Measurements from ENCODE around the gene CA5A.
"Not testable (repeated sequence)": the region's sequence is repeated elsewhere in the genome, so short reads cannot be mapped to it uniquely, and the experiment has no call there.

Gene CA5A

DNA sequence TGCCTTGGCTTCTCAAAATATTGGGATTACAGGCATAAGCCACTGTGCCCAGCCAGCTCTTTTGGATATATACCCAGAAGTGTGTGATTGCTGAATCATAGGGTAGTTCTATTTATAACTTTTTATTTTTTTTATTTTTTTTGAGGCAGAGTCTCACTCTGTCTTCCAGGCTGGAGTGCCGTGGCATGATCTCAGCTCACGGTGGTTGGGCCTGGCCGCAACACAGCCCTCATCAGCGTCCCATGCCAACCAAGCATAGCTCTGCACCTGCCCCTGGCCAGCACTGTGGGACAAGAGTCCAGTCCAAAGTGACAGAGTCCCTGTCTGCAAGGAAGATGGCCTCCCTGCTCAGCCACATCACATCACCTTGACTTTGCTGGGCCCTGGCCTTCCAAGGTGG lies 42.3 kb downstream of the CA5A start:
- not testable (repeated sequence) for DNase-seq (ENCODE audit: low read depth)

GRCh38 chr16:87891764-87892163 lies 44.6 kb downstream of the CA5A start:
- no peak for DNase-seq (ENCODE audit: low read depth)

- DNase-seq (ENCODE audit: low read depth) = not testable (repeated sequence)
Measured at GRCh38 chr16:87889762-87890161, 46.6 kb downstream of the CA5A start.

DNA sequence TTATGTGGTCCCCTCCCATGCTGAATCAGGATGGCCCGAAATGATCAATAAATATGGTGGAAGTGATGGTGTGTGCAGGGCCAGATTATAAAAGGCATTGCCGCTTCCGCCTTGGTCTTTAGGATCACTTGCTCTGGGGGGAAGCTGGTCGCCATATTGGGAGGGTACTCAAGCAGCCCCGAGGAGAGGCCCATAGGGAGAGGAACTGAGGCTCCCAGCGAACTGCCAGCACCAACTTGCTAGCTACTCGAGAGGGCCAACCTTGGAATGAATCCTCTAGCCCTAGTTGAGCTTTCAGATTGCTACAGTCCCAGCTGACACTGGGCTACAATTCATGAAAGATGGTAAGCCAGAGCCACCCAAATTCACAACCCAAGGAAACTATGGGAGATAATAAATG lies 48.0 kb downstream of the CA5A start:
- not testable (repeated sequence) for DNase-seq (ENCODE audit: low read depth)

DNA sequence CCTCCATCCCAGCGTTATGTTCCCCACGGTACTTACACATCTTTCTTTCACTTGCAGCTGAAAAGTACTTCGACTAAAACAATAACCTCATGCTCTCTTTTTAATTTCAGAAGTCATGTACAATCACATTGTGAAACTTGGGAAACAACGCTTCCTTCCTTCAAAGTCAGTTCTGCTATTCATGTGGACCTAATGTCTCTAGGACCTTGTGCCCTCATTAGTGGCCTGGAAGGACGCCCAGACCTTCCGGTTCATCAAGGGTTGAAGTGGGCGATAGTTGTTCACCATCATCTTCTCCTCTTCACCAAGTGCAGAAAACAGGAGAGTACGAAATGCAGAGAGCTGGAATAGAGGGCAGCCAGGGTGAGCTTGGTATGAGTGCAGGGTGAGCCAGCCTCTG lies 48.4 kb downstream of the CA5A start:
- not testable (repeated sequence) for DNase-seq (ENCODE audit: low read depth)

- not testable (repeated sequence) for DNase-seq (ENCODE audit: low read depth)
Measured at GRCh38 chr16:87885371-87885967, 50.9 kb downstream of the CA5A start.

- DNase-seq (ENCODE audit: low read depth) = no peak
Measured at GRCh38 chr16:87882436-87883019, 53.8 kb downstream of the CA5A start.

DNA sequence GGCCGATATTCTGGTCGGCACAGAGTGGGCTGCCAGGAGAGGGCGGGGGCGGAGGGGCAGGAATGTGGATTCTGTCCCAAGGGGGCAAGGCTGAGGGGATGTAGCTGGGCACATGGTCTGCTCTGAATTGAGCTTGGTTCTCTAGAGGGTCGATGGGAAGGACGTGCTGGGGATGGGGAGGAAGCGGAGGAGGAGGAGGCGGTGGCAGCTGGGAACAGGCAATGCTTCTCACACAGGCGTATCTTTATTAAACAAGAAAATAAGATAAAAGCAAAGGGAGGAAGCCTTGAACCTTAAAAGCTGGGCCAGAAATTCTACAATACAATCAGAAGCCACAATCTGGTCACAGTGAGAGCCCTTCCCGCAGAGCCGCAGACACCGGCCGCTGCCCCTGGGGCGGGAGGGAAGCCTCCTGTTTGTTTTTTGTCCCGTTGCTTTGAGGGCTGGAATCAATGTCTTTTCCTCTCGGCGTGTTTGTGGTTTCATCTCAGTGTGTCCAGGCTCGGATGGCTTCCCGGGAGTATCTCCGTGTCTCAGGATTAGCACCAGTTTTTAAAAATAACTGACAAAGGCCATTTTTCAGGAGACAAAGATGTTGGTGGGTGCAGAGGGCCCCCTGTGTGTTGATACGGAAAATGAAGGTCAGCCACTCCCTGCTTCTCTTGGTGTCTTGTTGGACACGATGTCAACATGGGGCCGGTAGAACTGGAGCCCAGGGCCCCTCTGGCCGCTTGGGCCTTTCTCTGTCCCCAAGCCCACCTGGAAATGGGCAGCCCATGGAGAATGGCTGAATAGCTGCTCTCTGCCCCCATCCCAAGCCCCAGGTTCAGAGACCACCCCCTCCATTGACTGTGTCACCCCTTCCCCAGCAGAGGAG lies 54.8 kb downstream of the CA5A start:
- no peak for DNase-seq (ENCODE audit: low read depth)

DNA sequence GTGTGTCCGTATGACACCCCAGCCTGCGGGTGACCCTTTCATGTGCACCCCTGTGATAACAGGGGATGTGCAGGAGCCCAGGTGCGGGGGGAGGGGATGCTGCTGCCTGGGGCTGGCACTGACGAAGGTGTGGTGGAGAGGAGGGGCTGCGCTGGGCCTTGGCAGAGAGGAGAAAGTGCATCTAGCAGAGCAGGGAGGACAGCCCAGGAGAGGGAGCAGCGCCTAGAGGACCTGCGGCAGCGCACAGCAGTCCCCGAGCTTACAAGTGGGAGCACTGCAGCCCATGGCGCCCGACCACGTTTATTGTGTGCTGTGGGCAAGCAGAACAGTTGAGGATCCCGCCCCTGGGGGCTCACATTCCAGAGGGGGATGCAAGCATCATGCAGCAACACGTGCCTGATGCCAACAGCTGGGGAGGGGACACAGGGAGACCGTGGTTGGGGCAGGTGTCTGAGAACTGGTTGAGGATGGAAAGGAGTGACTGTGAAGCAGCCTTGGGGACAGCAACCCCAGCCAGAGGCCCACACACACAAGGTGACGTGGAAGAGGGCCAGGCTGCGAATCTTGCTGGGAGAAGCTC lies 56.1 kb downstream of the CA5A start:
- no peak for DNase-seq (ENCODE audit: low read depth)

DNA sequence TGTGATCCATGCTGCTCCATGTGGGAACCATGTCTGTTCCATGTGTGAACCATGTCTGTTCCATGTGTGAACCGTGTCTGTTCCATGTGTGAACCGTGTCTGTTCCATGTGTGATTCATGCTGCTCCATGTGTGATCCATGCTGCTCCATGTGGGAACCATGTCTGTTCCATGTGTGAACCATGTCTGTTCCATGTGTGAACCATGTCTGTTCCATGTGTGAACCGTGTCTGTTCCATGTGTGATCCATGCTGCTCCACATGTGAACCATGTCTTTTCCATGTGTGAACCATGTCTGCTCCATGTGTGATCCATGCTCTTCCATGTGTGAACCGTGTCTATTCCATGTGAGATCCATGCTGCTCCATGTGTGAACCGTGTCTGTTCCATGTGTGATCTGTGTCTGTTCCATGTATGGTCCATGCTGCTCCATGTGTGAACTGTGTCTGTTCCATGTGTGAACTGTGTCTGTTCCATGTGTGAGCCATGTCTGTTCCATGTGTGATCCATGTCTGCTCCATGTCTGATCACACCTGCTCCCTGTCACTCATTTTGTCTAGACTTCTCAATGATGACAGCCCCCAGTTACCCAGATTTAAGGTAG lies 56.8 kb downstream of the CA5A start:
- DNase-seq (ENCODE audit: low read depth) = not testable (repeated sequence)

GRCh38 chr16:87878704-87879103 lies 57.6 kb downstream of the CA5A start:
- no peak for DNase-seq (ENCODE audit: low read depth)

DNA sequence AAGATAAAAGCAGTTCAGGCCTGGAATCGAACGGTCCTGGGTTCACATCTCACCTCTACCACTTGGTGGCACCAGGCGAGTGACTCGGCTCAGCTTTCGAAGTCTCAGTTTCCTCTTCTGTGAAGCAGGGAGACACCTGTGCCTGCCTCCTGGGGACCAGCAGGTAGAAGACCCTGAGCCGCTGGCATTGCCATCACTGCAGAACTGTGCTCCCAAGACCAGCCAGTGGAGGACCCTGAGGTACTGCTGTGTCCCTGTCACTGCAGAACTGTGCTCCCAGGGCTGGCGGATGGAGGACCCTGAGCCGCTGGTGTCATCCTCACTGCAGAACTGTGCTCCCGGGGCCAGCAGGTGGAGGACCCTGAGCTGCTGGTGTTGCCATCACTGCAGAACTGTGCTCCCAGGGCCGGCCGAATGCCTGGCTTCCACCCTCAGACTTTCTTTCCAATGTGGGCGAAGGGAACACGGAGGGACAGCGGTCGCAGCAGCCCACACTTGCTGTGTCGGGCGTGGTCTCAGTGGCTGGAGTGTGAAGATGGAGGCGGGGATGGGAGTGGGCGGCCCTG lies 58.3 kb downstream of the CA5A start:
- DNase-seq (ENCODE audit: low read depth) = no peak

- DNase-seq (ENCODE audit: low read depth) = peak; percentile 36
Measured at GRCh38 chr16:87874639-87875427, 61.5 kb downstream of the CA5A start.

DNA sequence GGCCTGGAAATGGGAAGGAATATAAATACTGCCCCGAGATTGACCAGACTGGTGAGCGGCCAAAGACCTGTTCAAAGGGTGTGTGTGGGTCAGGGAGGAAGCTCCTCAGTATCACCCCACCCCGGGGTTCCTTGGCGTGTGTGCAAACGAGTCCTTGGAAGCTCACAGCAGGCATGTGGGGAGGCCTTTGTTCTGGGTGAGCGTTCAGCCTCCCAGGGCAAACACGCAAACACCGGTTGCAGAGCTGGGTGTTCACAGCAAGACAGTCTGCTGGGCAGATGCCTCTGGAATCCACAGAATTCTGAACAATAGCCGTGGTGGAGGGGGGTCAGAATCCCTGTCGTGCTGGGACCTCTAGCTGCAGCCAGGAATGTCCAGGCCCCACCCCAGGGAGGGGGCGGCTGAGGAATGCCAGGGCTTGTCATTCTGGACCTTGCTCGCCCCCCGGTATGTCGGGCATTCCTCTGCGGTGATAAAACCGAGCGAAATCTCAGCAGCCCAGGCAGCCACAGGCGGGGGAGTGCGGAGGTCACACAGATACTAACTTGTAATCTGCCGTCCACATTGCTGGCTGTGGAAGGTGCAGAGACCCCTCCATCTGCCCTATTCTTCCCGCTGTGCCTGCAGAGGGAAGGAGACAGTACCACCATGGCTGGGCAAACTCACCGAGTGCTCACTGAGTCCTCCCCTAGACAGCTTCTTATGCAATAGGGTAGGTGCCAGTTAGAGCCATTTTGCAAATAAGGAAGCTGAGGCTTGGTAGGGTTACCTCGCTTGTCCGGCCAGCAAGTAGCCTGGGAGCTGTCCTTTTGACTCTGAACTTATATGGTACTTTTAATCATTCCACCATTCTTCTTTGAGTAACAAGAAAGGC lies 65.7 kb downstream of the CA5A start:
- DNase-seq (ENCODE audit: low read depth) = not testable (repeated sequence)

DNA sequence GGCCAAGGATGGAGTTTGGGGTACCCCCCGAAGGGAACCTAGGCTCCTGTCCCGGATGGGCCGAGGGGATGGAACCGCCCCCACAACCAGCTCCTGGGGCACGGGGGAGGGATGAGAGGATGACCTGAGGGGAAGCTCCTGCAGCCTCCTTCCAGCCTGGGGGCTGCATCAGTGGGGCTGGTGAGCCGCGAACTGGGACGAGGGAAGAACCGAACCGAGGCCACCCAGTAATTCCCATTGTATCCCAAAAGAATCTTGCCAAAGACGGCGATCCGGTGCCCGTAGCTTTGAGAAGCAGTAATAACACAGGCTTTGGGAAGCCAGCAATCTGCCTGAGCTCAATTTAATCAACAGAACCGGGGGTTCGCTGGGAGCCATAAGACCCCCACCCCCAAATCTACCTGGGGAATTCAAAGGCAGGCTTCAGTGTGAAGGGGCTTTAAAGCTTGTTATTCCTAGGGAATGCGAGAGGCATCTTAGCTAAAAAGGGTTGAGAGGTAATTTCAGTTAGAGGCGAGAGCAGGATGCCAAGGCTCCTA lies 66.4 kb downstream of the CA5A start:
- not testable (repeated sequence) for DNase-seq (ENCODE audit: low read depth)

GRCh38 chr16:87869061-87869878 lies 67.1 kb downstream of the CA5A start, which contains the start of gene SLC7A5:
SLC7A5 (minus strand) TSS chr16:87869507; CDS start chr16:87869422, 85 bp downstream.
- peak; percentile 76 for DNase-seq (ENCODE audit: low read depth)

DNA sequence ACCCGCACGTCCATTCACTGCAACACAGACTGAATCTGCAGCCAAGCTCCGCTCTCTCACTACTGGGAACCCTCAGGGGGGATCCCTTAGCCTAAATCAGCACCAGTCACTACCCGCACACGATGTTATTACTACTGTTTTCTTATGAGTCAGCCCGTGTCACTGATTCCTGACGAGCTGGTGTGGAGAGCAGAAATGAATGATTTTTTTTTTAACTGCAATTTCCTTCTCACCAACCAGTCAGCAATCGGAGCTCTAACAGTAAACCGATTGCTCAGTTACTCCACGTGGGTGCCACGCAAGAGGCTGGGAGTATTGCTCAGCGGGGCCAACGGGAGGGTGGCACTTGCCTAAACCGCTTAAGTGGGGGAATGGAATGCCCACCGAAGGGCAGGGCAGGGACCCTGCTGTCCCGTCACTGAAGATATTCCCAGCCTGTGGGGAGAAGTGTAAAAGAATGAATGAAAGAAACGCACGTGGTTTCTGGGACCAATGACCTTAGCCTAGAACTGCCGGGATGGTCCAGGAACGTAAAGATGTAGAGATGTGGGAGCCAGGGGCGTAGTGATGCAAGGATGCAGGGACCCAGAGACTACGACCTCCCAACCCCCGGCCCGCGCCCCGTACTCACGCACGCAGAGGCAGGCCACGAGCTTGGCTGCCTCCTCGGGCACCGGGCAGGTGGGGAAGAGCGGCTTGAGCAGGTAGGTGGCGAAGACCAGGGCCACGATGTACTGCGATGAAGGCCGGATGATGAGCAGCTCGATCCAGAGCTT lies 67.9 kb downstream of the CA5A start:
- peak; percentile 67 for DNase-seq (ENCODE audit: low read depth)

Measured in T-helper 22 cell (primary cell).